Osteocyte (in vitro differentiated cells): Measurements from ENCODE around the gene SORT1. TPM values are rescaled to one million over a fixed set of nuclear protein-coding genes. Genes with fewer than 3 reads are reported as not detected.

Experiments used
- DNase-seq: peaks from one replicate; pipeline ENCODE4 v3.0.0; 2021; ENCODE audit warnings: mixed read lengths; ENCODE audit not compliant: unreplicated experiment; ENCODE audit errors: extremely low spot score
- H3K27ac Mint-ChIP-seq: one replicate; pipeline ENCODE4 v1.8.0; 2021; ENCODE audit warnings: mild to moderate bottlenecking, mixed read lengths; ENCODE audit not compliant: unreplicated experiment
- H3K27me3 Mint-ChIP-seq: one replicate; pipeline ENCODE4 v1.8.0; 2021; ENCODE audit warnings: mixed read lengths; ENCODE audit not compliant: unreplicated experiment
- H3K36me3 Mint-ChIP-seq: one replicate; pipeline ENCODE4 v1.8.0; 2021; ENCODE audit warnings: mixed read lengths; ENCODE audit not compliant: unreplicated experiment
- H3K4me1 Mint-ChIP-seq: one replicate; pipeline ENCODE4 v1.8.0; 2021; ENCODE audit warnings: mixed read lengths; ENCODE audit not compliant: unreplicated experiment
- H3K4me3 Mint-ChIP-seq: one replicate; pipeline ENCODE4 v1.8.0; 2021; ENCODE audit warnings: mild to moderate bottlenecking, moderate library complexity, mixed read lengths; ENCODE audit not compliant: unreplicated experiment
- H3K9me3 Mint-ChIP-seq: one replicate; pipeline ENCODE4 v1.8.0; 2021; ENCODE audit warnings: mixed read lengths; ENCODE audit not compliant: unreplicated experiment
- CTCF ChIP-seq: fragments of 200-600 bp; sonication (generic); IDR thresholded peaks from 2 replicates; pipeline ENCODE4 v1.5.0; 2021; ENCODE audit warnings: antibody characterized with exemption, mild to moderate bottlenecking, moderate library complexity
- total RNA-seq: library from RNA; stranded (reverse); gene quantifications from 2 replicates; pipeline ENCODE4 v1.2.1, GENCODE V29; 2021

Gene SORT1
- total RNA-seq, 1 donor from 2014 or later = 71.4 TPM

- Mint-ChIP-seq H3K36me3 (peaks cover 15% of the 10 kb centered on the region), H3K4me1 (peaks cover 3% of the 10 kb centered on the region), H3K27ac (no peak overlapping the region), H3K9me3 (no peaks in the 10 kb centered on the region), H3K27me3 (no peaks in the 10 kb centered on the region), H3K4me3 (no peak overlapping the region)
- DNase-seq = no peak
- TF ChIP-seq CTCF = no peak
Observed at GRCh38 chr1:109354929-109355328, 42.8 kb downstream of the SORT1 start.

GRCh38 chr1:109351457-109351856 lies 46.3 kb downstream of the SORT1 start:
- H3K27ac Mint-ChIP-seq = no peak overlapping the region
- peaks cover 1% of the 10 kb centered on the region for H3K4me1 Mint-ChIP-seq
- no peaks in the 10 kb centered on the region for H3K27me3 Mint-ChIP-seq
- no peaks in the 10 kb centered on the region for H3K9me3 Mint-ChIP-seq
- H3K4me3 Mint-ChIP-seq = no peak overlapping the region
- no peak for TF ChIP-seq CTCF
- no peak for DNase-seq
- H3K36me3 Mint-ChIP-seq = peaks cover 20% of the 10 kb centered on the region

DNA sequence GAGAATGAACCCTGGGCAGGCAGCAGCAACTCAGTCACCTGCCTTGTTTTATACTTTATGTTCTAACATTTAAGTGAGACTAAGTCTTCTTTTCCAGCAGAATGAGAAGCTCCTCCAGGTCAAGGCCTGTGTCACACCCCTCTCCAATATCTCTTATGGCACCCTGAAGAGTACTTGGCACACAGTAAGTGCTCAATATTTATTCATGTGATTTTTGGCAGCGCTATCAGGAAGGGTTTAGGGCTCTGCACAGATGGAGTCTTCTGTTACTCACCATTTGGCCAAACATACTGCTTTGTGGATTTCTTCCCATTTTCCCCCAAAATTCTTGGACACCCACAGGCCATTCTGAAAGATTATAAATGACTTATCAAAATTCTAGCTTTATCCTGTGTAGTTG lies 47.1 kb downstream of the SORT1 start:
- DNase-seq = no peak
- H3K9me3 Mint-ChIP-seq = no peaks in the 10 kb centered on the region

GRCh38 chr1:109350182-109350581 lies 47.5 kb downstream of the SORT1 start:
- H3K27me3 Mint-ChIP-seq = no peaks in the 10 kb centered on the region
- H3K4me3 Mint-ChIP-seq = no peak overlapping the region
- DNase-seq = no peak
- no peak overlapping the region for H3K27ac Mint-ChIP-seq
- peaks cover 24% of the 10 kb centered on the region for H3K36me3 Mint-ChIP-seq
- TF ChIP-seq CTCF = no peak
- no peaks in the 10 kb centered on the region for H3K9me3 Mint-ChIP-seq
- H3K4me1 Mint-ChIP-seq = no peaks in the 10 kb centered on the region

More for the DNA sequence above, 47.1 kb downstream of the SORT1 start:
- Mint-ChIP-seq H3K27ac (no peak overlapping the region), H3K4me1 (no peaks in the 10 kb centered on the region), H3K27me3 (no peaks in the 10 kb centered on the region), H3K36me3 (peaks cover 22% of the 10 kb centered on the region), H3K4me3 (no peak overlapping the region)
- no peak for TF ChIP-seq CTCF

GRCh38 chr1:109347511-109347910 lies 50.2 kb downstream of the SORT1 start:
- no peak overlapping the region for H3K4me3 Mint-ChIP-seq
- no peaks in the 10 kb centered on the region for H3K27me3 Mint-ChIP-seq
- TF ChIP-seq CTCF = no peak
- no peak overlapping the region for H3K27ac Mint-ChIP-seq
- H3K9me3 Mint-ChIP-seq = no peaks in the 10 kb centered on the region
- peaks cover 27% of the 10 kb centered on the region for H3K36me3 Mint-ChIP-seq
- H3K4me1 Mint-ChIP-seq = no peaks in the 10 kb centered on the region
- no peak for DNase-seq
